PC-9 (cell line): ENCODE data around the gene KLK12.

Experiments used
- EZH2 ChIP-seq: fragments of 200-600 bp; sonication (generic); IDR thresholded peaks from 2 replicates; pipeline ENCODE4 v1.8.0; 2017; ENCODE audit warnings: antibody characterized with exemption, low read depth
- TF ChIP-seq, protein P1 (sequence below): fragments of 200-600 bp; sonication (generic); conservative IDR thresholded peaks from 2 replicates; pipeline ENCODE4 v1.6.1; 2017; ENCODE audit warnings: mixed run types, antibody characterized with exemption, mild to moderate bottlenecking, moderate library complexity

DNA sequence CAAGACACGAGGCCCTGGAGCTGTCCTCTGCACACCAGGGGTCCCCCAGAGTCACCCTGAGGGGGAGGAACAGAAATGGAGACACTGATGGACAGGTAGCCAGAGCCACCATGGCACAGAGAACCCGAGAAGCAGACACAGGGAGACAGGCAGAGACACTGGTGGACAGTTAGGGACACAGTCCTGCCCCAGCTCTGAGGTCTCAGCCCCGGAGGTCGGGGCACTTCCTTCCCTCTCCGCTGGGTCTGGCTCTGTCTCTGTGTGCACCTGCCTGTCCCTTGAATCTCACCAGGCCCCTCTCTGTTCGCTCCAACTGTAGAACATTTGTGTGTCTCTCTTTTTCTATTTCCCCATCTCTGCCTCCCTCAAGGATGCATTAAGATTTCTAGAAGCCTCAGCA lies 43.3 kb upstream of the KLK12 start:
- TF ChIP-seq, protein P1, sequence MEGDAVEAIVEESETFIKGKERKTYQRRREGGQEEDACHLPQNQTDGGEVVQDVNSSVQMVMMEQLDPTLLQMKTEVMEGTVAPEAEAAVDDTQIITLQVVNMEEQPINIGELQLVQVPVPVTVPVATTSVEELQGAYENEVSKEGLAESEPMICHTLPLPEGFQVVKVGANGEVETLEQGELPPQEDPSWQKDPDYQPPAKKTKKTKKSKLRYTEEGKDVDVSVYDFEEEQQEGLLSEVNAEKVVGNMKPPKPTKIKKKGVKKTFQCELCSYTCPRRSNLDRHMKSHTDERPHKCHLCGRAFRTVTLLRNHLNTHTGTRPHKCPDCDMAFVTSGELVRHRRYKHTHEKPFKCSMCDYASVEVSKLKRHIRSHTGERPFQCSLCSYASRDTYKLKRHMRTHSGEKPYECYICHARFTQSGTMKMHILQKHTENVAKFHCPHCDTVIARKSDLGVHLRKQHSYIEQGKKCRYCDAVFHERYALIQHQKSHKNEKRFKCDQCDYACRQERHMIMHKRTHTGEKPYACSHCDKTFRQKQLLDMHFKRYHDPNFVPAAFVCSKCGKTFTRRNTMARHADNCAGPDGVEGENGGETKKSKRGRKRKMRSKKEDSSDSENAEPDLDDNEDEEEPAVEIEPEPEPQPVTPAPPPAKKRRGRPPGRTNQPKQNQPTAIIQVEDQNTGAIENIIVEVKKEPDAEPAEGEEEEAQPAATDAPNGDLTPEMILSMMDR, result no peak
- no peak for TF ChIP-seq EZH2
